H54 (cell line): ENCODE results near the gene NBAS.
"Not testable (repeated sequence)": the region's sequence is repeated elsewhere in the genome, so short reads cannot be mapped to it uniquely, and the experiment has no call there.

Experiments used
- DNase-seq: peaks from one replicate; pipeline ENCODE4 v3.0.0; 2011; ENCODE audit warnings: low spot score, mixed read lengths; ENCODE audit not compliant: insufficient read length
- FAIRE-seq: peaks from 3 replicates; lab custom pipeline; 2011; peaks lifted over from hg19 to GRCh38; lab: Jason Lieb, UNC
- POLR2A ChIP-seq: IDR thresholded peaks from 2 replicates; pipeline ENCODE4 v1.6.1; 2011; ENCODE audit warnings: low read depth, mild to moderate bottlenecking, low read length

Gene NBAS

DNA sequence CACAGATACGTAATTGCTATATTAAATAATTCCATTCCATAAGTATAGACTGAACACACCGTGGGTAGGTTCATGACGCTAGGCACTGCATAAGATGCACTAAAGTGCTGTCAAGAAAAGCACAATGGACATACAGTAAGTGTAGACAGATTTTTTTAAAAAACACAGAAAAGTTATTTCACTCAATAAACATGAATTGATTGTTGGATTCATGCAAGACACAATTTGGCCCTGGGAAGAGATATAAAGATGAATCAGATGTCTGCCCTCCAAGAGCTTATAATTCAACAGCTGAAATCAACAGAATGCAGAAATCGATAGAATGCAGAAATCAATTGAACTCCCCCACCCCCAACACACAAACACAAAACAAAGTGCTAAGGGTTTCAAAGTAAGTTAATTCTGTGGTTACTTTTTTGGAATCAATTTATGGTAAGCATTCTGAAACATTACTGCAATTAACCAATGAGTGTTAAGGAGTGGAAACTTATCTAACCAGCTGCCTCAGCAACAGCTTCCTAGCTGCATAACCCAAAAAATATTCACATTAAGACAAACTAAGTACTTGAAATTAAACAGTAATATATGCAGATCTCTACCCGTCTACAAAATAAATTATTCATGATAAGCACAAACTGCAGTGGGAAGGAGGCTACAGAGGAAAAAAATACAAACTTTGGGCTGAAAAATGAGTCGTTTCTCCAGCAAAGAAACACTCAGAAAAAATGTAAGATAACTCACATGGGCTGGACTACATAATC is 1.6 kb downstream of the NBAS start:
- TF ChIP-seq POLR2A, result no peak
- DNase-seq (no peak), FAIRE-seq (no peak)

DNA sequence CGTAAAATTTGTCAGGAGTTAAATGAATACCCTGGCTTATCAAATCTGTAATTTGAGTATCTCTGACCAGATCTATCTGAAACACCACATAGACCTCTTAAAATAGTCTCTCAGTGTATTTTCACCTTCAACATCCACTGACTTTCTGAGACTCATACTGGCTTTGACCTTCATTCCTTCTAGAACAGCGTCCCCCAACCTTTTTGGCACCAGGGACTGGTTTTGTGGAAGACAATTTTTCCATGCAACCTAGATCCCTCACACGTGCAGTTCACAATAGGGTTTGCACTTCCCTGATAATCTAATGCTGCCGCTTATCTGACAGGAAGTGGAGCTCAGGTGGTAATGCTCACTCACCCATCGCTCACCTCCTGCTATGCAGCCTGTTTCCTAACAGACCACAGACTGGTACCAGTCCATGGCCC is 3.2 kb downstream of the NBAS start:
- no peak for FAIRE-seq
- no peak for DNase-seq
- no peak for TF ChIP-seq POLR2A

DNA sequence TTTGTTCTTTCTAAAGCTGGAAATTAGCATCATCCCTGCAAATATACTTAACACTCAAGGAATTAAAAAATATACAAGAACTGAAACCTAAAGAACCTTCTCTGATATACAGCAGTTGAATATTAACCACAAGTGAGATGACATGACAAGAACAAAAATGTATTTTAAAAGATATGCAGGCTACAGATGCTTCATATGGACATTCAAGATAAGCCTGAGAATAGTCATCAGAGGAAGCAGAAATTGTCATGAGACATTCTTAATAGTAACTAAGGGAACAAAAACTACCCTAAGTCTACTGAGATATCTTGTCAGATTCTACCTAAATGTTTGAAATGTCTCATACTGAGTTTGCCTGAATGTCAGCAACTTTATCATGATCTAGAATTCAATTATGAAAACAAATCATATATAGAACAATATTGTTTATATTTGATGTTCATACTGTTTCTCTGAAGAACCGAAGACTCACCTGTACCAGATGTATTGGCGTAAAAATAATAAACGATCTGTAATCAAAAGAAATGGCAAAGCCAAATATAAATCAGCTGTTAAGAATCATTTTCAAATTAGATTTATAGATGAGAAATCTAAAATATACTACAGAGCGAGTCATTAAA is 4.7 kb downstream of the NBAS start:
- FAIRE-seq, result no peak
- TF ChIP-seq POLR2A, result no peak
- no peak for DNase-seq

DNA sequence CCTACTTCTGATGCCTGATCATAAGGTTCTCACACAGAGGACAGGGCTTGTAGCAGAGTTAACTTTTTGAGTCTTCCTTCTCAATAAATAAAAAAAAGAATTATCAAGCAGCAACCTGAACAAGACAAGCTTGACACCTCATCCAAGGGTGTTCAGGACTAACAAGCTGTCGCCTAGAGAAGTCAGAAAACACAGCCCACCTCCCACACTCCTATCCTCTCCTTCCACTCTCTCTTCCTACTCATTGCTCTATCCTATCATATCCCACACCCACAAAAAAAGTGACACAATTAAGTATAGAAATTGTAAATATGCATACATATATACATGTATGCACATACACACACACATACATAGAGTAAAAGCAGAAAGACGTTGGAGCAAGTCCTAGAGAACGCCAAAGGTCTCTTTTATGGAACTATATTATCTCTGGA is 5.4 kb downstream of the NBAS start:
- DNase-seq, result no peak
- no peak for FAIRE-seq
- TF ChIP-seq POLR2A, result no peak

DNA sequence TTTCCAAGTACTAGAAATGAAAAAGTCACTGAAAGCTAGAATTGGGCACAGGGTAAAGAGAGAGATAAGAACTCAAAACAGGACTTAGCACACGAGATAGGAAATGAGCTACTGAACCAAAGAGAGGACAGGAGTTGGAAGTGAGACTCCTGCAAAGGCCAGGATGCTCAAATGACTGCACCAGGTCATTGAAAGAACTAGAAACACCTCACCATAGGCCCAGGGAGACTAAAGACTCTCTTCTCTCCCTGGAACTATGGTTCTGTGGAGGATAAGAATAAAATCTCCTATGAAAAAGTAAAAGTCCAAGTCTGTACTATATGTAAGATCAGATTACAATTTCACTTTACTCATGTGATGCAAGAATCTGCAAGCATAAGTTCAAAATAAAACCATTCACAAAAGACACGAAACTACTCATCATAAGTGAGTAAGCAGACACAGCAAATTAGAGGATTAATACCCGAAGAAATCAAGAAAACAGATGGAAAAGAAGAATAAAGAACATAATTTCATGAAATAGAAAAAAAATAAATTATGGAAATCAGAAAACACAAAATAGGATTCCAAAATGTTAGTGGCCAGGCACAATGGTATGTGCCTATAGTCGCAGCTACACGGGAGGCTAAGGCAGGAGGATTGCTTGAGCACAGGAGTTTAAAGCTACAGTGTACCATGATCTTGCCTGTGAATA is 6.5 kb downstream of the NBAS start:
- TF ChIP-seq POLR2A, result no peak
- FAIRE-seq (no peak), DNase-seq (no peak)

DNA sequence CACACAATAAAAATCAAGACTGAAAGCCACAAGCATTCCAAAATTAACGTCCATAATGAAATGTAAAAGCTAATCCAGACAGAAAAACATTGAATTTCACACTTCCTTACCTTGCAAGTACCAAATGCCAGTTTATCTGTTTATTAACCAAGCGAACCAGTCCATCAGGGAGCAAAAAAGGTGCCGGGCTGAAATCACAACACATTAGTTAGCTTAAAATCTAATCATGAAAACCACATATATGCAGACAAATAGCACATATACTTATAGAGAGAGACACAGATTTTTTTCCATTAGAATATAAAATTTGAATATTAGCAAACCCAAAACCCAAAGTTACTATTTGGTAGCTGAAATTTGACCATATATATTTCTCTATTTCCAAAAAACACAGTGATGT is 7.2 kb downstream of the NBAS start:
- no peak for FAIRE-seq
- no peak for TF ChIP-seq POLR2A

DNA sequence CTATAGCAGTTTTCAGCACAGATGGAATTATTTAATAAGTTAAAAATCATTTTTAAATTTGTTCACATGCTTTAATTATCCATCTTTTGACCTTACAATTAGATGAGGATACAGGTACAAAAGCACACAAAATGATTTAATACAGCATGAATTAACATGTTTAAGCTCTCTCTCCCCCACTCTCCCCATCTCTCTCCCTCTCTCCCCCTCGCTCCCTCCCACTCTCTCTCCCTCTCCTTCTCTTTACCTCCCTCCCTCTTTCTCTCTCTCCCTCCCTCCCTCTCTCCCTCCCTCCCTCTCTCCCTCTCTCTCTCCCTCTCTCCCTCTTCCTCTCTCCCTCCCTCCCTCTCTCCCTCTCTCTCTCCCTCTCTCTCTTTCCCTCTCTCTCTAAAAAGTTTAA is 7.6 kb downstream of the NBAS start:
- DNase-seq, result no peak
- TF ChIP-seq POLR2A, result no peak
- FAIRE-seq, result no peak

More for the DNA sequence above, 7.2 kb downstream of the NBAS start:
- DNase-seq, result no peak

DNA sequence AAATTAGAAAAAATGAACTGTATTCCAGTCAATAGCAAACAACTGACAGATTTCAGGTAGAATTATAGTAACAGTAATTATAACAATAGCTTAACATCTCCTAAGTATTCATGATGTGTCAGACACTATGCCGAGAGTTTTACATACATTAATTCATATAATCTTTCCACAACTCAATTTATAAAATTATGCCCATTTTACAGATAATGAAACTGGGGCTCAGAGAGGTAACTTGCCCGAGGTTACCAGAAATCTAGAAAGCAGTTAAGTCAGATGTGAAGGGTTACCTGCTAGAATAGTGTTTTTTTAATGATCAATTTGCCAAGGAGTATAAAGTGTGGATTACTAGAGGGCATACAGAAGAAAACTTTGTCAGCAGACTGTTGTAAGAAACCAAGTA is 12.2 kb downstream of the NBAS start:
- no peak for TF ChIP-seq POLR2A
- DNase-seq (no peak), FAIRE-seq (no peak)

DNA sequence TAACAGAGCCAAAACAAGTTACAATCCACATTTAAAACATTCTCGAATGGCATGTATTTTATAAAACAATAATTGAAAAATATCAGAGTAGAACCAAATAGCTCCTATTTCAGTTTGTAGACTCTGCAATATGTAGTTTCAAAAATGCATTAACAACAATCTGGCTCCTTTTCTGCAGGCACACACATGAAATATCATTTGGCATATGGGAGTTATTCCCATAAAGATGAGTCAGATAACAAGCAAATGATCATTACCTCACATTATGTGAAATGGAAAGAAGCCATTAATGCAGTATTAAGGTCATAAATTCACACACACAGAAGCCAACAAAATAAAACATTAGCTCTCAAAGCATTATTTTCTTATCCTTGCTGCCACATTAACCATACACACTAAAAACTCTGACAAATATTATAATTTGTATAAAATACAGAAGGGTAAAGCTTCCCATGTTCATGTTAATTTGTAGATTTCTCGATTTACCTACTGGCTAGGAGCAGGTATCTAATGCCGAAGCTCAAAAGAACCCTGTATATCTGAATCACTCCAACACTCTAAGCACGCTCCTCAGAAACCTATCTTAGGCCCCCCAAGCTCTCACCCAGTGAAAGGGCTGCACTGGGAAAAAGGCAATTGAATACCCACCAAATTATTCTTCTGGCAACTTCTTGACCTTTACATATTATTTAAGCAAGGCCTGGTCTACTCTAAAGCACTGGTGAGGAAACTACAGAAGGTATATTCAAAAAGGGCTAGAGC is 13.8 kb downstream of the NBAS start:
- TF ChIP-seq POLR2A, result no peak
- FAIRE-seq, result no peak
- DNase-seq, result no peak

DNA sequence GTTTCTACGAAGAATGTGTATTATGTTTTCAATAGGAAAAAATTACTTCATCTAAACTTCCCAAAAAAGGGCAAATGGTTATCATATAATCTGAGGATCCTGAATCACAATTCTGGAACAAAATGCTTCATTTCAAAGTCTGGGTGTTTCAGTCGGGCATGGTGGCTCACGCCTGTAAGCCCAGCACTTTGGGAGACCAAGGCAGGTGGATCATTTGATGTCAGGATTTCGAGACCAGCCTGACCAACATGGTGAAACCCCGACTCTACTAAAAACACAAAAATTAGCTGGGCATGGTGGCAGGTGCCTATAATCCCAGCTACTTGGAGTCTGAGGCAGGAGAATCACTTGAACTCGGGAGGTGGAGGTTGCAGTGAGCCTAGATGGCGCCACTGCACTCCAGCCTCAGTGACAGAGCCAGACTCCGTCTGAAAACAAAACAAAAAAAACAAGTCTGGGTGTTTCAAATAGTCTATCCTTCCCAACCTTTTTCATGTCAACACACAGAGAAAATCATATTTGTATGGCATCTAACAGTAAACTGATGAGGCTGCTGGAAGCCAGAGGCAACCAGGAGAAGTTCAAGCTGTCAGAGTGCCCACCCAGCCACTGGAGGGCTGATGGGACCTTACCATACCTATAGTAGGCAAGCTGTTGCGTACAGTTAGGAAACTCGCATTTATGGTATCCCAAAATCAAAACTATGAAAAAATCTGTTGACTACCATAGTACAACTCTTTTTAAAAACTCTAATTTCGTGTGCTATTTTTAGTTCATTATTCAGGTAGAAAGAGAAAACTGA is 14.6 kb downstream of the NBAS start:
- TF ChIP-seq POLR2A, result no peak
- FAIRE-seq, result no peak
- DNase-seq, result no peak

DNA sequence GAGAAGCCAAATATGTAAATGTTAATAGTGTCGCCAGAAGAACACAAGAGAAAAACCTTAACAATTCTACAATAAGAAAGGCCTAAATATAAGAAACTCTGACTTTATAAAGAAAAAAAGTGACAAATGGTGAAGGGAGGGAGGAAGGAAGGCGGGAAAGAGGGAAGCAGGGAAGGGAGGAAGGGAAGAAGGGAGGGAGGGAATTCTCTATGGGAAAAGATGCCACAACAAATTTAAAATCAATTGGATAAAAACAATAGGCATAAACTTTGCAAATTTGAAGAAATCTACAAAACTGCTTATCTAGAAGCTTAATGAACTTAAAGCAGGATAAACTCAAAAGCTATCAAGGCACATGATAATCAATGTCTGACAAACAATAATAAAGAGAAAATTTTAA is 16.9 kb downstream of the NBAS start:
- TF ChIP-seq POLR2A, result no peak
- DNase-seq (no peak), FAIRE-seq (no peak)

DNA sequence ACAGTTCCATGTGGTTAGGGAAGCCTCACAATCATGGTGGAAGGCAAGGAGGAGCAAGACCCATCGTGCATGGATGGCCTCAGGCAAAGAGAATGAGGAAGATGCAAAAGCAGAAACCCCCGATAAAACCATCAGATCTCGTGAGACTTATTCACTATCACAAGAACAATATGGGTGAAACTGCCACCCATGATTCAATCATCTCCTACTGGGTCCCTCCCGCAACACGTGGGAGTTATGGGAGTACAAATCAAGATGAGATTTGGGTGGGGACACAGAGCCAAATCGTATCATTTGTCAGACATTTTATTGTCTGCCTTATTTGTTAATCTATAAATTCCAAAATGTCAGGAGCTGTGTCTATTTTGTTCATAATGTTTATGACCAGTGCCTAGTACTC is 17.6 kb downstream of the NBAS start:
- no peak for FAIRE-seq
- TF ChIP-seq POLR2A, result no peak

DNA sequence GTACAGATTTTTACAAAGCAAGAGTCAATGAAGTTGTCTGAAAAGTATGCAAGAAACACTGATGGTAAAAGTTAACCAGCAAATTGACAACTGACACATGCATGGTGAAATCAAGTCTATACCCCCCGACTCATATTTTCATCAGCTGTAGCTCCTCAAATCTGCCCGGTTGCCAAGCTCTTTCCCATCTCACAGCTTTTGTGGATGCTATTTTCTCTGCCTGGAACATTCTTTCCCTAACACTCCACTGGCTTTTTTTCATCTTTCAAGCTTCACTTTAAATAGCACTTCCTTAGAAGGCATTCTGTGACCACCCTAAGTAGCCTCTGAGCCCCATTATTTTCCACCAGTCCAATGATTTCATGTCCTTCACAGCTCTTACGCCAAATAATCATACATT is 18.1 kb downstream of the NBAS start:
- no peak for DNase-seq
- no peak for TF ChIP-seq POLR2A
- FAIRE-seq, result no peak

More for the DNA sequence above, 17.6 kb downstream of the NBAS start:
- DNase-seq, result no peak

DNA sequence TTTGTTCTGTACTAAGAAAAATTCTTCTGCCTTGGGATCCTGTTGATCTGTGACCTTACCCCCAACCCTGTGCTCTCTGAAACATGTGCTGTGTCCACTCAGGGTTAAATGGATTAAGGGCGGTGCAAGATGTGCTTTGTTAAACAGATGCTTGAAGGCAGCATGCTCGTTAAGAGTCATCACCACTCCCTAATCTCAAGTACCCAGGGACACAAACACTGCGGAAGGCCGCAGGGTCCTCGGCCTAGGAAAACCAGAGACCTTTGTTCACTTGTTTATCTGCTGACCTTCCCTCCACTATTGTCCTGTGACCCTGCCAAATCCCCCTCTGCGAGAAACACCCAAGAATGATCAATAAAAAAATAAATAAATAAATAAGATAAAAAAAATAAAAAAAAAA is 18.9 kb downstream of the NBAS start:
- DNase-seq, FAIRE-seq: not testable (repeated sequence)

DNA sequence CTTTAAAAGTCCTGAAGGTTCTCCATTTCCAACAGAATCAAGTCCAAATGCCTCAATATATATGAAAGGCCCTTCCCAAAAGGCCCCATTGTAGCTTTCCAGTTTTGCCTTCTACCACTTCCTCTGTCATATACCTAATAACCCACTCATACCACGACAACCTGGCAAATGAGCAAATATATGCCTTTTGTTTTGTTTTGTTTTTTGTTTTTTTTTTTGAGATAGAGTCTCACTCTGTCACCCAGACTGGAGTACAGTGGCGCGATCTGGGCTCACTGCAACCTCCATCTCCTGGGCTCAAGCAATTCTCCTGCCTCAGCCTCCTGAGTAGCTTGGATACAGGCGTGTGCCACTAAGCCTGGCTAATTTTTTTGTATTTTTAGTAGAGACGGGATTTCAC is 20.6 kb downstream of the NBAS start:
- not testable (repeated sequence) for DNase-seq, FAIRE-seq
